Subcutaneous abdominal adipose tissue (tissue), 5 donors: Measurements from ENCODE around the gene ITCH.
"Not testable (repeated sequence)": the region's sequence is repeated elsewhere in the genome, so short reads cannot be mapped to it uniquely, and the experiment has no call there.

ENCODE experiments used
- H3K27ac ChIP-seq: one replicate; pipeline ENCODE4 v1.7.0; 2013; ENCODE audit warnings: low read depth, mild to moderate bottlenecking, inconsistent platforms, low read length, moderate library complexity
- H3K27me3 ChIP-seq, 5 donors: one replicate each; pipeline ENCODE4 v1.7.0; 2013; ENCODE audit warnings: low read length in 5 of 5, inconsistent platforms in 1 of 5; ENCODE audit not compliant: control insufficient read depth in 5 of 5, insufficient read depth in 4 of 5
- H3K36me3 ChIP-seq, 5 donors: one replicate each; pipeline ENCODE4 v1.7.0; 2013; ENCODE audit warnings: low read length in 5 of 5; ENCODE audit not compliant: control insufficient read depth in 5 of 5, insufficient read depth in 5 of 5
- H3K4me1 ChIP-seq, 5 donors: one replicate each; pipeline ENCODE4 v1.7.0; 2013; ENCODE audit warnings: low read length in 5 of 5, mild to moderate bottlenecking in 3 of 5, moderate library complexity in 1 of 5; ENCODE audit not compliant: control insufficient read depth in 5 of 5, insufficient read depth in 5 of 5
- H3K4me3 ChIP-seq, 5 donors: one replicate each; pipeline ENCODE4 v1.7.0; 2013; ENCODE audit warnings: low read length in 5 of 5, low read depth in 1 of 5
- H3K9ac ChIP-seq, 5 donors: one replicate each; pipeline ENCODE4 v1.7.0; 2013; ENCODE audit warnings: low read length in 5 of 5, mild to moderate bottlenecking in 4 of 5, moderate library complexity in 3 of 5
- H3K9me3 ChIP-seq, 5 donors: one replicate each; pipeline ENCODE4 v1.7.0; 2013; ENCODE audit warnings: low read length in 5 of 5; ENCODE audit not compliant: control insufficient read depth in 5 of 5
- donor health status: healthy.
- donor health status: healthy.
- donor health status: healthy.
- donor health status: healthy.
- donor health status: healthy.

ITCH gene

GRCh38 chr20:34389954-34390555 lies 27.0 kb downstream of the ITCH start:
- Histone ChIP-seq H3K4me1 (peaks cover 0 to 22% (median 17%) of the 10 kb centered on the region in 5 donors), H3K4me3 (no peak overlapping the region), H3K9me3 (no peaks in the 10 kb centered on the region), H3K27me3 (no peaks in the 10 kb centered on the region), H3K9ac (no peak overlapping the region), H3K36me3 (peaks cover 0 to 20% (median 16%) of the 10 kb centered on the region in 5 donors), H3K27ac (no peak overlapping the region)

GRCh38 chr20:34396408-34396807 lies 33.3 kb downstream of the ITCH start:
- Histone ChIP-seq H3K36me3 (peaks cover 9 to 43% (median 13%) of the 10 kb centered on the region in 5 donors), H3K4me1 (peaks cover 0 to under 1% (median 0%) of the 10 kb centered on the region in 5 donors), H3K27ac (no peak overlapping the region), H3K9me3 (no peaks in the 10 kb centered on the region), H3K4me3 (no peak overlapping the region), H3K27me3 (no peaks in the 10 kb centered on the region), H3K9ac (no peak overlapping the region)

GRCh38 chr20:34397096-34397495 lies 34.0 kb downstream of the ITCH start:
- Histone ChIP-seq H3K27me3 (no peaks in the 10 kb centered on the region), H3K4me3 (no peak overlapping the region), H3K9me3 (no peaks in the 10 kb centered on the region), H3K27ac (no peak overlapping the region), H3K4me1 (peaks cover 0 to 8% (median 5%) of the 10 kb centered on the region in 5 donors), H3K9ac (no peak overlapping the region), H3K36me3 (peaks cover 9 to 43% (median 13%) of the 10 kb centered on the region in 5 donors)

GRCh38 chr20:34400776-34401175 lies 37.7 kb downstream of the ITCH start:
- Histone ChIP-seq H3K36me3 (peaks cover 0 to 17% (median 0%) of the 10 kb centered on the region in 5 donors), H3K4me1 (peaks cover 0 to 19% (median 17%) of the 10 kb centered on the region in 5 donors)
- not testable (repeated sequence) for H3K27me3 ChIP-seq, H3K9ac ChIP-seq, H3K9me3 ChIP-seq, H3K4me3 ChIP-seq, H3K27ac ChIP-seq

GRCh38 chr20:34401741-34402455 lies 38.8 kb downstream of the ITCH start:
- Histone ChIP-seq H3K36me3 (peaks cover 0 to 11% (median 0%) of the 10 kb centered on the region in 5 donors), H3K4me3 (no peak overlapping the region), H3K9ac (no peak overlapping the region)

GRCh38 chr20:34402461-34402860 lies 39.4 kb downstream of the ITCH start:
- H3K9me3 ChIP-seq, result no peaks in the 10 kb centered on the region
- no peaks in the 10 kb centered on the region for H3K27me3 ChIP-seq
- peak overlapping the region; percentile 11 for H3K27ac ChIP-seq
- H3K4me1 ChIP-seq, result peaks cover 0 to 19% (median 17%) of the 10 kb centered on the region in 5 donors
- no peak overlapping the region for H3K4me3 ChIP-seq
- H3K9ac ChIP-seq, result no peak overlapping the region
- peaks cover 0 to 12% (median under 1%) of the 10 kb centered on the region in 5 donors for H3K36me3 ChIP-seq

More at GRCh38 chr20:34401741-34402455, 38.8 kb downstream of the ITCH start:
- no peaks in the 10 kb centered on the region for H3K9me3 ChIP-seq
- H3K27me3 ChIP-seq, result no peaks in the 10 kb centered on the region
- H3K4me1 ChIP-seq, result peaks cover 0 to 19% (median 17%) of the 10 kb centered on the region in 5 donors
- H3K27ac ChIP-seq, result peak overlapping the region; percentile 11

GRCh38 chr20:34403063-34403827 lies 40.2 kb downstream of the ITCH start:
- no peaks in the 10 kb centered on the region for H3K9me3 ChIP-seq
- H3K36me3 ChIP-seq, result peaks cover 0 to 14% (median 3%) of the 10 kb centered on the region in 5 donors
- H3K27ac ChIP-seq, result peak overlapping the region; percentile 11
- H3K4me3 ChIP-seq, result no peak overlapping the region
- peaks cover 0 to 19% (median 17%) of the 10 kb centered on the region in 5 donors for H3K4me1 ChIP-seq
- peak overlapping the region in 1 of 5 donors; percentile 56 for H3K9ac ChIP-seq
- H3K27me3 ChIP-seq, result no peaks in the 10 kb centered on the region

GRCh38 chr20:34403908-34404307 lies 40.8 kb downstream of the ITCH start:
- H3K4me1 ChIP-seq, result peaks cover 0 to 19% (median 17%) of the 10 kb centered on the region in 5 donors
- no peak overlapping the region for H3K27ac ChIP-seq
- no peaks in the 10 kb centered on the region for H3K27me3 ChIP-seq
- no peaks in the 10 kb centered on the region for H3K9me3 ChIP-seq
- H3K36me3 ChIP-seq, result peaks cover 0 to 18% (median 3%) of the 10 kb centered on the region in 5 donors
- H3K4me3 ChIP-seq, result no peak overlapping the region
- peak overlapping the region in 1 of 5 donors; percentile 56 for H3K9ac ChIP-seq

GRCh38 chr20:34404803-34405202 lies 41.7 kb downstream of the ITCH start:
- Histone ChIP-seq H3K9ac (no peak overlapping the region), H3K27me3 (no peaks in the 10 kb centered on the region), H3K36me3 (peaks cover 3 to 22% (median 8%) of the 10 kb centered on the region in 5 donors), H3K27ac (no peak overlapping the region), H3K9me3 (no peaks in the 10 kb centered on the region), H3K4me3 (no peak overlapping the region), H3K4me1 (peaks cover 0 to 19% (median 17%) of the 10 kb centered on the region in 5 donors)
